DOHH2 (cell line): ENCODE data around the gene MIEF1.
A peak's percentile ranks its signal among the peaks of the same experiment; 100 is the strongest.

Experiments
- H3F3A ChIP-seq: fragments of 200-600 bp; sonication (generic), shearing (Covaris generic); 2 replicates; pipeline ENCODE4 v1.6.0; 2016; ENCODE audit warnings: antibody characterized with exemption, mild to moderate bottlenecking; ENCODE audit not compliant: control insufficient read depth, insufficient read depth
- H3K27ac ChIP-seq: fragments of 200-600 bp; sonication (generic); 2 replicates; pipeline ENCODE4 v1.5.1; 2014; ENCODE audit warnings: low read depth, mild to moderate bottlenecking, low read length, moderate library complexity
- H3K27me3 ChIP-seq: fragments of 200-600 bp; sonication (generic); 2 replicates; pipeline ENCODE4 v1.6.1; 2014; ENCODE audit warnings: mild to moderate bottlenecking, low read length, mixed read lengths; ENCODE audit not compliant: control insufficient read depth
- H3K36me3 ChIP-seq: fragments of 200-600 bp; sonication (generic); 2 replicates; pipeline ENCODE4 v1.6.1; 2014; ENCODE audit warnings: mild to moderate bottlenecking, low read length, moderate library complexity, mixed read lengths; ENCODE audit not compliant: control insufficient read depth
- H3K4me1 ChIP-seq: fragments of 200-600 bp; sonication (generic); 2 replicates; pipeline ENCODE4 v1.6.1; 2014; ENCODE audit warnings: mild to moderate bottlenecking, low read length, mixed read lengths; ENCODE audit not compliant: control insufficient read depth
- H3K4me2 ChIP-seq: fragments of 200-600 bp; sonication (generic); 2 replicates; pipeline ENCODE4 v1.6.0; 2014; ENCODE audit warnings: mild to moderate bottlenecking, low read length, moderate library complexity
- H3K4me3 ChIP-seq: fragments of 200-600 bp; sonication (generic); 2 replicates; pipeline ENCODE4 v1.5.1; 2014; ENCODE audit warnings: mild to moderate bottlenecking, low read length, mixed read lengths
- H3K79me2 ChIP-seq: fragments of 200-600 bp; sonication (generic); 2 replicates; pipeline ENCODE4 v1.6.1; 2014; ENCODE audit warnings: mild to moderate bottlenecking, low read length, mixed read lengths; ENCODE audit not compliant: control insufficient read depth
- H3K9me2 ChIP-seq: fragments of 200-600 bp; sonication (generic); replicated peaks from 2 replicates; pipeline ENCODE4 v1.6.1; 2014; ENCODE audit warnings: mild to moderate bottlenecking, low read length, mixed read lengths; ENCODE audit not compliant: control insufficient read depth
- H3K9me3 ChIP-seq: fragments of 200-600 bp; sonication (generic); 2 replicates; pipeline ENCODE4 v1.6.1; 2014; ENCODE audit warnings: antibody characterized with exemption, low read length, mixed read lengths; ENCODE audit not compliant: control insufficient read depth, insufficient read depth
- H4K20me1 ChIP-seq: fragments of 200-600 bp; sonication (generic); 2 replicates; pipeline ENCODE4 v1.6.0; 2014; ENCODE audit warnings: low read depth, mild to moderate bottlenecking, antibody characterized with exemption, low read length, moderate library complexity; ENCODE audit not compliant: control insufficient read depth, insufficient read depth
- EZH2phosphoT487 ChIP-seq: fragments of 200-600 bp; sonication (generic); IDR thresholded peaks from 2 replicates; pipeline ENCODE4 v1.6.1; 2017; ENCODE audit warnings: borderline replicate concordance, mild to moderate bottlenecking, antibody characterized with exemption, low read length, moderate library complexity, mixed read lengths
- TF ChIP-seq, protein P1 (sequence below): fragments of 200-600 bp; sonication (generic); IDR thresholded peaks from one replicate; pipeline ENCODE4 v1.5.1; 2014; ENCODE audit warnings: antibody characterized with exemption, mild to moderate bottlenecking, low read depth, low read length; ENCODE audit not compliant: poor library complexity, severe bottlenecking

MIEF1 gene

GRCh38 chr22:39530692-39531331 is 28.7 kb downstream of the MIEF1 start:
- no peaks in the 10 kb centered on the region for H3K27me3 ChIP-seq
- no peaks in the 10 kb centered on the region for H4K20me1 ChIP-seq
- H3K36me3 ChIP-seq = peaks cover 57% of the 10 kb centered on the region
- peak overlapping the region; percentile 99 for H3K27ac ChIP-seq
- H3K9me2 ChIP-seq = no peaks in the 10 kb centered on the region
- peak overlapping the region; percentile 90 for H3K4me3 ChIP-seq
- H3K4me1 ChIP-seq = peaks cover 72% of the 10 kb centered on the region
- peak overlapping the region; percentile 98 for H3K4me2 ChIP-seq
- peaks cover 37% of the 10 kb centered on the region for H3F3A ChIP-seq
- peaks cover 52% of the 10 kb centered on the region for H3K79me2 ChIP-seq
- TF ChIP-seq EZH2phosphoT487 = no peak
- TF ChIP-seq, protein P1, sequence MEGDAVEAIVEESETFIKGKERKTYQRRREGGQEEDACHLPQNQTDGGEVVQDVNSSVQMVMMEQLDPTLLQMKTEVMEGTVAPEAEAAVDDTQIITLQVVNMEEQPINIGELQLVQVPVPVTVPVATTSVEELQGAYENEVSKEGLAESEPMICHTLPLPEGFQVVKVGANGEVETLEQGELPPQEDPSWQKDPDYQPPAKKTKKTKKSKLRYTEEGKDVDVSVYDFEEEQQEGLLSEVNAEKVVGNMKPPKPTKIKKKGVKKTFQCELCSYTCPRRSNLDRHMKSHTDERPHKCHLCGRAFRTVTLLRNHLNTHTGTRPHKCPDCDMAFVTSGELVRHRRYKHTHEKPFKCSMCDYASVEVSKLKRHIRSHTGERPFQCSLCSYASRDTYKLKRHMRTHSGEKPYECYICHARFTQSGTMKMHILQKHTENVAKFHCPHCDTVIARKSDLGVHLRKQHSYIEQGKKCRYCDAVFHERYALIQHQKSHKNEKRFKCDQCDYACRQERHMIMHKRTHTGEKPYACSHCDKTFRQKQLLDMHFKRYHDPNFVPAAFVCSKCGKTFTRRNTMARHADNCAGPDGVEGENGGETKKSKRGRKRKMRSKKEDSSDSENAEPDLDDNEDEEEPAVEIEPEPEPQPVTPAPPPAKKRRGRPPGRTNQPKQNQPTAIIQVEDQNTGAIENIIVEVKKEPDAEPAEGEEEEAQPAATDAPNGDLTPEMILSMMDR = peak; percentile 55
- no peaks in the 10 kb centered on the region for H3K9me3 ChIP-seq

- H3K79me2 ChIP-seq = peaks cover 47% of the 10 kb centered on the region
- no peaks in the 10 kb centered on the region for H4K20me1 ChIP-seq
- H3F3A ChIP-seq = peaks cover 23% of the 10 kb centered on the region
- H3K4me3 ChIP-seq = peak within 1 kb of the TSS; percentile 90
- no peaks in the 10 kb centered on the region for H3K27me3 ChIP-seq
- H3K36me3 ChIP-seq = peaks cover 48% of the 10 kb centered on the region
- TF ChIP-seq, protein P1 = peak; percentile 18
- TF ChIP-seq EZH2phosphoT487 = no peak
- no peaks in the 10 kb centered on the region for H3K9me2 ChIP-seq
- H3K4me1 ChIP-seq = peaks cover 56% of the 10 kb centered on the region
- no peaks in the 10 kb centered on the region for H3K9me3 ChIP-seq
- peak within 1 kb of the TSS; percentile 98 for H3K4me2 ChIP-seq
- H3K27ac ChIP-seq = peak within 1 kb of the TSS; percentile 99
Observed at GRCh38 chr22:39532215-39533073, 30.4 kb downstream of the MIEF1 start, which contains the start of gene RPS19BP1. Gene RPS19BP1 (minus strand): TSS chr22:39532748. CDS start chr22:39532738, 10 bp downstream.

DNA sequence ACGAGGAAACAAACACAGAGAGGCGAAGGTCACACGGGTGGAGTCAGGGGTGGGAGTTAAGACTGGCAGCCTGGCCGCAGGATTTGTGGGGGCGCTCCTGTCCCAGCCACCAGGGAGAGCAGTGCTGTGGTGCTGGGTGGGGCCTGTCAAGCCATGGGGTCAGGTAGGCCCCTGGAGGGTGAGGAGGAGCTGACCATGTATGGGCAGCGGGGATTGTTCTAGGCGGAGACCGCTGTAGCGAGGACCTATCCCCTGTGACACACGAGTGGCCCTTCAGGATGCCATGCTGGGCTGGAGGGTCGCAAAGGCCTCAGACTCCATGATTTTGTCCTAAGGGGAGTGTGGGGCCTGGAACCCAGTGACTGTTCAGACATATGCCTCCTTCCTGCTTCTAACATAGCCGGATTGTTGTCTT is 32.0 kb downstream of the MIEF1 start:
- Histone ChIP-seq H3F3A (peaks cover 7% of the 10 kb centered on the region), H3K36me3 (peaks cover 32% of the 10 kb centered on the region), H3K9me3 (no peaks in the 10 kb centered on the region), H3K9me2 (no peaks in the 10 kb centered on the region), H3K27me3 (no peaks in the 10 kb centered on the region), H3K4me3 (no peak overlapping the region), H3K79me2 (peaks cover 33% of the 10 kb centered on the region), H3K4me1 (peaks cover 44% of the 10 kb centered on the region), H3K27ac (no peak overlapping the region), H4K20me1 (no peaks in the 10 kb centered on the region), H3K4me2 (peak overlapping the region; percentile 34; the same call in 1 of the 2 replicates)
- TF ChIP-seq, protein P1 = no peak
- no peak for TF ChIP-seq EZH2phosphoT487
